GM10248 (cell line): ENCODE measurements around the gene SIGLEC8.

ENCODE experiments used
- CTCF ChIA-PET: fragments of 300-600 bp; sonication (Branson Sonifier 250); formaldehyde crosslinking; extraction: SDS; loops from one replicate; lab custom pipeline; 2021; ENCODE audit warnings: antibody characterized with exemption; lab: Yijun Ruan, JAX
- POLR2A ChIA-PET: fragments of 350-650 bp; sonication (Branson Sonifier 250); formaldehyde crosslinking; extraction: SDS; loops from one replicate; lab custom pipeline; 2020; ENCODE audit warnings: antibody characterized with exemption; lab: Yijun Ruan, JAX
- DNase-seq: peaks from one replicate; pipeline ENCODE4 v3.0.0; 2012; ENCODE audit errors: extremely low spot score
- TF ChIP-seq, protein P1 (sequence below): IDR thresholded peaks from 2 replicates; pipeline ENCODE4 v1.5.1; 2012; ENCODE audit warnings: mild to moderate bottlenecking, low read depth; ENCODE audit errors: extremely low read depth, missing control alignments, control extremely low read depth

The SIGLEC8 gene

DNA sequence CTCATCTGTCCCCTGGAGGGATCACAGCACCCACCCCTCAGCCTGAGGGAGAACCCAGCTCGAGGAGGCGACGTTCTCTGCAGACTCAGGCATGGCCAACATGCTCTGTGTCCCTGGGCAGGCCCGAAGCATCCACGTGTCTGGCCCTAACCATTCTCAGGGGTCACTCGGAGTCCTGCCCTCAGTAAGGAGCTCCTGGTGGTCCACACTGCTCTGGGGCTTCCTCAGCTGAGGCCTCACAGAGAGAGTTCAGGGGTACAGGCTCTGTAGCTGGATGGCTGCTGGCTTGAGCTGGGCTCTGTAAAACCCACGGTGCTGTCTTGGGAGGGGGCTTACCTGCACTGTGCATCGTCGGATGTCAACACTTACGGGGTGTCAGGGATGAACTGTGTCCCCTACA lies 4.4 kb upstream of the SIGLEC8 start:
- DNase-seq: no peak
- TF ChIP-seq, protein P1, sequence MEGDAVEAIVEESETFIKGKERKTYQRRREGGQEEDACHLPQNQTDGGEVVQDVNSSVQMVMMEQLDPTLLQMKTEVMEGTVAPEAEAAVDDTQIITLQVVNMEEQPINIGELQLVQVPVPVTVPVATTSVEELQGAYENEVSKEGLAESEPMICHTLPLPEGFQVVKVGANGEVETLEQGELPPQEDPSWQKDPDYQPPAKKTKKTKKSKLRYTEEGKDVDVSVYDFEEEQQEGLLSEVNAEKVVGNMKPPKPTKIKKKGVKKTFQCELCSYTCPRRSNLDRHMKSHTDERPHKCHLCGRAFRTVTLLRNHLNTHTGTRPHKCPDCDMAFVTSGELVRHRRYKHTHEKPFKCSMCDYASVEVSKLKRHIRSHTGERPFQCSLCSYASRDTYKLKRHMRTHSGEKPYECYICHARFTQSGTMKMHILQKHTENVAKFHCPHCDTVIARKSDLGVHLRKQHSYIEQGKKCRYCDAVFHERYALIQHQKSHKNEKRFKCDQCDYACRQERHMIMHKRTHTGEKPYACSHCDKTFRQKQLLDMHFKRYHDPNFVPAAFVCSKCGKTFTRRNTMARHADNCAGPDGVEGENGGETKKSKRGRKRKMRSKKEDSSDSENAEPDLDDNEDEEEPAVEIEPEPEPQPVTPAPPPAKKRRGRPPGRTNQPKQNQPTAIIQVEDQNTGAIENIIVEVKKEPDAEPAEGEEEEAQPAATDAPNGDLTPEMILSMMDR: no peak
- ChIA-PET CTCF (interaction anchor here (0.9 to 3.5 kb wide), 7 partner anchors 11 to 315 kb away, joined by 3 to 26 read pairs (median 4); no protein-coding TSS in a partner anchor), POLR2A (interaction anchor here (0.7 kb wide), 1 partner anchor 174 kb away, joined by 5 read pairs; no protein-coding TSS in a partner anchor)

DNA sequence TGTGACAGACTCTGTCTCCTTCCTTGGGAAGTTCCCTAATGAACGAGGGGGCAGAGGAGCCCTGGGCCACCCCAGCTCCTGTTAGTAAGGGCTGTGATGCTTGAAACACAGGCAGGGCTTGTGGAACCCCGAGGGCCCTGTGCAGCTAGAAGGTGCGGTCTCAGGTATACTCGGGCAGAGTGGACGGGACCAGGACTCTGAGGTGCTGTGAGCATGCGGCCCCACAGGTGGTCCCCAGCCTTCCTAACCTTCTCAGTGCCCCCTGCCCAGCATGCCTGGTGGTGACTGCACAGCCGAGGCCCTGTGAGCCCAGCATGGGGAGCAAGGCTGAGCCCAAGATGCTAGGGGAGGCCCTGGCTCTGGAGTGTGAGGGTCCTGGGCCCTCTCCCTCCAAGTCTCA lies 4.0 kb upstream of the SIGLEC8 start:
- CTCF ChIA-PET: interaction anchor here (0.9 to 3.5 kb wide), 6 partner anchors 11 to 198 kb away, joined by 3 to 26 read pairs (median 4); no protein-coding TSS in a partner anchor

DNA sequence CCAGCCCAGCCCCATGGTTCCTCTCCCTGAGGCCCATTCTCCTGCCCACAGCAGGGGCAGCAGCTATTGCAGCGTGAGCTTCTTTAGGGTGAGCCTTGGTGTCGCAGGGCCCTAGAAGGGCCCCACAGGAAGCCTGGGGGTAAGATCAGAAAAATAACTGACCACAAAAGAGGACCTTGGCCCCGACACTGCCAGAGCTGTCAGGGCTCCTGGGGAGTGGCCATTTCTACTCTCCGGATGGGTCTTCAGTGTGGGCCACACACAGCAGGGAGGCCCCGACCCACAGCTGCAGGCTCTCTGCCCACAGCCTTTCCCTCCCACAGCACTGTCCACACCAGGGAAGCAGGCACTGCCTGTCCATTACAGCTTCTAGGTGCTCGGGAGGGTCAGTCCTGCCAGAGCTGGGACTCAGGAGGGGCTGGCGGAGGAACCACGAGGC lies 3.5 kb upstream of the SIGLEC8 start:
- ChIA-PET POLR2A (no interaction called here), CTCF (interaction anchor here (0.7 to 3.5 kb wide), 6 partner anchors 12 to 198 kb away, joined by 3 to 26 read pairs (median 4); no protein-coding TSS in a partner anchor)
- TF ChIP-seq, protein P1: no peak
- DNase-seq: no peak

More for the DNA sequence above, 4.0 kb upstream of the SIGLEC8 start:
- POLR2A ChIA-PET: no interaction called here
- no peak for DNase-seq
- TF ChIP-seq, protein P1: no peak

GRCh38 chr19:51460164-51460992 lies 2.1 kb upstream of the SIGLEC8 start:
- ChIA-PET POLR2A (no interaction called here), CTCF (interaction anchor here (1.0 to 3.5 kb wide), 6 partner anchors 11 to 148 kb away, joined by 3 to 26 read pairs (median 3); no protein-coding TSS in a partner anchor)
- TF ChIP-seq, protein P1: no peak
- DNase-seq: no peak

- CTCF ChIA-PET: interaction anchor here (1.1 to 1.5 kb wide), 2 partner anchors 17 to 149 kb away, joined by 3 read pairs; no protein-coding TSS in a partner anchor
- DNase-seq: no peak
- TF ChIP-seq, protein P1: no peak
- POLR2A ChIA-PET: no interaction called here
Measured at GRCh38 chr19:51458899-51459505, 748 bp upstream of the SIGLEC8 start.

- ChIA-PET CTCF (interaction anchor here (1.3 kb wide), 1 partner anchor 15 kb away, joined by 4 read pairs; no protein-coding TSS in a partner anchor), POLR2A (no interaction called here)
- TF ChIP-seq, protein P1: no peak
- no peak for DNase-seq
Measured at GRCh38 chr19:51457351-51458013, 772 bp downstream of the SIGLEC8 start.
